ENCODE data around the gene PPARD. TPM values are rescaled to one million over a fixed set of nuclear protein-coding genes. Genes with fewer than 3 reads are reported as not detected.

The PPARD gene
- total and polyA plus RNA-seq, 2 of the 13 experiments (the other 11 are each of a cell fraction or from before 2014, with no cell fraction given): 6.1 to 13.3 TPM

- TF ChIP-seq CREB3 (CRISPR knock-in tag; IDR thresholded peaks at IDR 0.05) (no peak), ATF5 (CRISPR knock-in tag; IDR thresholded peaks at IDR 0.05; ENCODE audit: low read depth) (no peak), MAF1 (CRISPR knock-in tag; IDR thresholded peaks at IDR 0.05; ENCODE audit: borderline replicate concordance) (no peak), ZNF367 (CRISPR knock-in tag; IDR thresholded peaks at IDR 0.05; ENCODE audit: borderline replicate concordance) (no peak), SETDB1 (CRISPR knock-in tag; IDR thresholded peaks at IDR 0.05; ENCODE audit: borderline replicate concordance) (no peak), DDIT3 (CRISPR knock-in tag; IDR thresholded peaks at IDR 0.05) (no peak), ZBED4 (CRISPR knock-in tag; IDR thresholded peaks at IDR 0.05; ENCODE audit: borderline replicate concordance) (no peak), MTF1 (CRISPR knock-in tag; IDR thresholded peaks at IDR 0.05) (no peak), ZNF776 (CRISPR knock-in tag; IDR thresholded peaks at IDR 0.05) (no peak), GATA4 (IDR thresholded peaks at IDR 0.05; ENCODE audit: borderline replicate concordance, low read depth) (no peak), TBL1XR1 (IDR thresholded peaks at IDR 0.05; ENCODE audit: borderline replicate concordance, low read length, partially characterized antibody) (no peak), ZNF207 (IDR thresholded peaks at IDR 0.05; ENCODE audit: borderline replicate concordance) (no peak), EED (CRISPR knock-in tag; IDR thresholded peaks at IDR 0.05) (no peak), AGO2 (optimal IDR thresholded peaks at IDR 0.05; ENCODE audit: low read depth, low read length) (no peak), ZNF331 (CRISPR knock-in tag; IDR thresholded peaks at IDR 0.05) (no peak), TRAFD1 (CRISPR knock-in tag; IDR thresholded peaks at IDR 0.05; ENCODE audit: borderline replicate concordance) (no peak), SIN3B (IDR thresholded peaks at IDR 0.05; ENCODE audit: low read length) (no peak), ATF7-NPFF (CRISPR knock-in tag; IDR thresholded peaks at IDR 0.05; ENCODE audit: low read depth) (no peak)
- TF ChIP-seq, protein P1, sequence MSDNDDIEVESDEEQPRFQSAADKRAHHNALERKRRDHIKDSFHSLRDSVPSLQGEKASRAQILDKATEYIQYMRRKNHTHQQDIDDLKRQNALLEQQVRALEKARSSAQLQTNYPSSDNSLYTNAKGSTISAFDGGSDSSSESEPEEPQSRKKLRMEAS (IDR thresholded peaks at IDR 0.05): no peak
- TF ChIP-seq, protein P2, sequence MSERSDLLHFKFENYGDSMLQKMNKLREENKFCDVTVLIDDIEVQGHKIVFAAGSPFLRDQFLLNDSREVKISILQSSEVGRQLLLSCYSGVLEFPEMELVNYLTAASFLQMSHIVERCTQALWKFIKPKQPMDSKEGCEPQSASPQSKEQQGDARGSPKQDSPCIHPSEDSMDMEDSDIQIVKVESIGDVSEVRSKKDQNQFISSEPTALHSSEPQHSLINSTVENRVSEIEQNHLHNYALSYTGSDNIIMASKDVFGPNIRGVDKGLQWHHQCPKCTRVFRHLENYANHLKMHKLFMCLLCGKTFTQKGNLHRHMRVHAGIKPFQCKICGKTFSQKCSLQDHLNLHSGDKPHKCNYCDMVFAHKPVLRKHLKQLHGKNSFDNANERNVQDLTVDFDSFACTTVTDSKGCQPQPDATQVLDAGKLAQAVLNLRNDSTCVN (CRISPR knock-in tag; IDR thresholded peaks at IDR 0.05; ENCODE audit: borderline replicate concordance): no peak
These were observed 43.3 kb downstream of the PPARD start (continued) for GRCh38 chr6:35385457-35386202.

Data from HepG2 (cell line).